ENCODE measurements around the gene SMC4.

Gene SMC4

DNA sequence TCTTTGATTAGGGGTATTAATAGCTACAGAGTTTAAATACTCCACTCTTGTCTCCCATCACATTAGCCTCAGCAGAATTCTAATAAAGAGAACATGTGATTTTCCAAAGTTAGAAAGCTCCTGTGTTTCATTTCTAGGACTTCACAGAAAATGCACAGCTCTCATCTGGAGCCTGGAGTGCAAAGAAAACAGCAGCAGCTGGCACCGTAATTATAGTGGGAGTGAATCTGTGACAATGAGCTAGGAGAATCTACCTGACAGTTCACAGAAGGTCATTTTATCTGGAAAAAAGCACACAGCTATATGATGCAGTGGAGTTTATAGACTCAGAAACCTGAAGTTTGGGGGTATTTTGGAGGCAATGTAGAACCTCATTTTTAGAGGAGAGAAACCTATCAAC, 55.5 kb downstream of the SMC4 start:
- TF ChIP-seq, protein P1, sequence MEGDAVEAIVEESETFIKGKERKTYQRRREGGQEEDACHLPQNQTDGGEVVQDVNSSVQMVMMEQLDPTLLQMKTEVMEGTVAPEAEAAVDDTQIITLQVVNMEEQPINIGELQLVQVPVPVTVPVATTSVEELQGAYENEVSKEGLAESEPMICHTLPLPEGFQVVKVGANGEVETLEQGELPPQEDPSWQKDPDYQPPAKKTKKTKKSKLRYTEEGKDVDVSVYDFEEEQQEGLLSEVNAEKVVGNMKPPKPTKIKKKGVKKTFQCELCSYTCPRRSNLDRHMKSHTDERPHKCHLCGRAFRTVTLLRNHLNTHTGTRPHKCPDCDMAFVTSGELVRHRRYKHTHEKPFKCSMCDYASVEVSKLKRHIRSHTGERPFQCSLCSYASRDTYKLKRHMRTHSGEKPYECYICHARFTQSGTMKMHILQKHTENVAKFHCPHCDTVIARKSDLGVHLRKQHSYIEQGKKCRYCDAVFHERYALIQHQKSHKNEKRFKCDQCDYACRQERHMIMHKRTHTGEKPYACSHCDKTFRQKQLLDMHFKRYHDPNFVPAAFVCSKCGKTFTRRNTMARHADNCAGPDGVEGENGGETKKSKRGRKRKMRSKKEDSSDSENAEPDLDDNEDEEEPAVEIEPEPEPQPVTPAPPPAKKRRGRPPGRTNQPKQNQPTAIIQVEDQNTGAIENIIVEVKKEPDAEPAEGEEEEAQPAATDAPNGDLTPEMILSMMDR (IDR thresholded peaks at IDR 0.05; ENCODE audit: control extremely low read depth, extremely low read depth, low read depth, missing control alignments), result no peak
- CTCF ChIA-PET, result interaction anchor here (0.6 to 1.6 kb wide), 6 partner anchors 9 to 569 kb away, joined by 3 to 5 read pairs (median 4); no protein-coding TSS in a partner anchor
- POLR2A ChIA-PET, result no interaction called here

GRCh38 chr3:160455846-160456245, 56.4 kb downstream of the SMC4 start:
- DNase-seq (ENCODE audit: extremely low spot score), result no peak
- ChIA-PET CTCF (interaction anchor here (1.0 to 1.6 kb wide), 4 partner anchors 8 to 570 kb away, joined by 3 to 5 read pairs (median 4); no protein-coding TSS in a partner anchor), POLR2A (no interaction called here)
- TF ChIP-seq, protein P1 (IDR thresholded peaks at IDR 0.05; ENCODE audit: control extremely low read depth, extremely low read depth, low read depth, missing control alignments), result no peak

More for the DNA sequence above, 55.5 kb downstream of the SMC4 start:
- DNase-seq (ENCODE audit: extremely low spot score), result no peak

GRCh38 chr3:160458151-160458550, 58.7 kb downstream of the SMC4 start:
- TF ChIP-seq, protein P1 (IDR thresholded peaks at IDR 0.05; ENCODE audit: control extremely low read depth, extremely low read depth, low read depth, missing control alignments), result no peak
- DNase-seq (ENCODE audit: extremely low spot score), result no peak
- CTCF ChIA-PET, result interaction anchor here (1.2 to 2.9 kb wide), 4 partner anchors 9 to 228 kb away, joined by 3 to 10 read pairs (median 4); partner anchors contain the start of gene TRIM59
- POLR2A ChIA-PET, result no interaction called here

GRCh38 chr3:160459450-160459970, 60.1 kb downstream of the SMC4 start:
- TF ChIP-seq, protein P1 (IDR thresholded peaks at IDR 0.05; ENCODE audit: control extremely low read depth, extremely low read depth, low read depth, missing control alignments), result no peak
- ChIA-PET POLR2A (no interaction called here), CTCF (interaction anchor here (1.5 to 2.9 kb wide), 5 partner anchors 9 to 227 kb away, joined by 3 to 10 read pairs (median 5); partner anchors contain the start of gene TRIM59)
- DNase-seq (ENCODE audit: extremely low spot score), result no peak

DNA sequence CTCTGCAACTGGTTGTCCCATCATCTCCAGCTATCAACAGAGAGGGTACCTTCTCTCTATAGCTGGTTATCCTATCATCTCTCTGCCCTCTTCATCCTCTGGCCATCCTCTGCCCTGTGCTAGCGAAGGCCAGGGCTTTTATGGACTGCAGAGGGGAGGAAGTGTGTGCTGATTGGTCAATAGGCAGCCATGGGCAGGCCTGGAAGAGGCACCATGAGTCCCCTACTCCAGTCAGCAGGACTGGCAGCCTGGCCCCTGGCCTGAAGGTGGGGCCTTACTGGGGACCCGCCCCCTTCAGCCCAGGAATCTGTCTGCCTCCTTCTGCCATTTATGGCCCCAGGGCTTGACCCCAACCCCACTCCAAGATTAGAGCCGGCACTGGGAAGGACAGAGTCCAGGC, 60.6 kb downstream of the SMC4 start:
- ChIA-PET CTCF (interaction anchor here (1.5 to 2.9 kb wide), 3 partner anchors 9 to 12 kb away, joined by 3 to 10 read pairs (median 6); partner anchors contain the start of gene TRIM59), POLR2A (no interaction called here)
- TF ChIP-seq, protein P1 (IDR thresholded peaks at IDR 0.05; ENCODE audit: control extremely low read depth, extremely low read depth, low read depth, missing control alignments), result no peak

DNA sequence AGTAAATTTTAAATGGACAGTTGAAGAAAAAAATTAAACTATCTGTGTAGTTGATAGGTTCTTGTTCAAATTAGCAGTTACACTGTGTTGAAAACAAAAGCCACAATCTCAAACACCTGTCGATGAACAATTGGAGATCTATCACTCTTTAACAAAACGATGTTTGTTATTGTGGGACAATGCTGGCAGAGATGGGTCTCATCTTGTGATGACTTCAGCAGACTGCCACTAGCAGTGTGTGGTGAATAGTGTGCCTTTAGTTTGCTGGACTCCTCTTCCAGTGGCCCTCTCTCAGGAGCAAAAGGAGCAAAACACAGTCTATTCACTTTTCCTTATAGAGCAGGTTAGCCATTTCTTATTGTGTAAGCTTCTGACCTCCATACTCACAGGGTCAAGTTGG, 64.9 kb downstream of the SMC4 start:
- TF ChIP-seq, protein P1 (IDR thresholded peaks at IDR 0.05; ENCODE audit: control extremely low read depth, extremely low read depth, low read depth, missing control alignments), result no peak
- CTCF ChIA-PET, result interaction anchor here (0.8 to 1.9 kb wide), 8 partner anchors 9 to 460 kb away, joined by 3 to 4 read pairs (median 4); no protein-coding TSS in a partner anchor
- no peak for DNase-seq (ENCODE audit: extremely low spot score)
- POLR2A ChIA-PET, result no interaction called here

More for the DNA sequence above, 60.6 kb downstream of the SMC4 start:
- no peak for DNase-seq (ENCODE audit: extremely low spot score)
